ENCODE data around the gene DLGAP4.
A peak's percentile ranks its signal among the peaks of the same experiment; 100 is the strongest.
"Not testable (repeated sequence)": the region's sequence is repeated elsewhere in the genome, so short reads cannot be mapped to it uniquely, and the experiment has no call there.

DLGAP4 gene

GRCh38 chr20:36519944-36520343, 213.8 kb downstream of the DLGAP4 start:
- no peaks in the 10 kb centered on the region for H3K27me3 ChIP-seq (ENCODE audit: control insufficient read depth in 2 of 2, insufficient read depth in 2 of 2, low read length in 2 of 2)
- no peak overlapping the region for H3K27ac ChIP-seq (ENCODE audit: low read depth in 2 of 2, low read length in 2 of 2)
- H3K4me3 ChIP-seq (ENCODE audit: low read length in 2 of 2): no peak overlapping the region
- H3K9ac ChIP-seq (ENCODE audit: low read depth in 1 of 2, low read length in 2 of 2): no peak overlapping the region
- H3K36me3 ChIP-seq (ENCODE audit: control insufficient read depth in 2 of 2, insufficient read depth in 2 of 2, low read length in 2 of 2): peaks cover 14 to 19% of the 10 kb centered on the region in 2 donors
- H3K4me1 ChIP-seq (ENCODE audit: control insufficient read depth in 2 of 2, insufficient read depth in 2 of 2, low read length in 2 of 2): no peaks in the 10 kb centered on the region
- H3K9me3 ChIP-seq (ENCODE audit: control insufficient read depth in 2 of 2, low read length in 2 of 2): no peaks in the 10 kb centered on the region

- peaks cover 22 to 29% of the 10 kb centered on the region in 2 donors for H3K36me3 ChIP-seq (ENCODE audit: control insufficient read depth in 2 of 2, insufficient read depth in 2 of 2, low read length in 2 of 2)
- no peak overlapping the region for H3K27ac ChIP-seq (ENCODE audit: low read depth in 2 of 2, low read length in 2 of 2)
Measured at GRCh38 chr20:36521526-36521925, 215.4 kb downstream of the DLGAP4 start.

DNA sequence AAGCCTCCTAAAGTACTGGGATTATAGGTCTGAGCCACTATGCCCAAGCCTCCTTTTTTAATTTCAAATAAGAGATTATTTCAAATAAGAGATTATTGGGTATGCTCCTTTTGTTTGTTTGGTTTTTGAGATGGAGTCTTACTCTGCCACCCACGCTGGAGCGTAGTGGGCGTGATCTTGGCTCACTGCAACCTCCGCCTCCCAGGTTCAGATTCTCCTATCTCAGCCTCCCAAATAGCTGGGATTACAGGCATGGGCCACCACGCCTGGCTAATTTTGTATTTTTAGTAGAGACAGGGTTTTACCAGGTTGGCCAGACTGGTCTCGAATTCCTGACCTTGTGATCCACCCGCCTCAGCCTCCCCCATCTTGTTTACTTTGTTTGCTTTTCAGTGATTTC, 216.3 kb downstream of the DLGAP4 start:
- peaks cover 30 to 38% of the 10 kb centered on the region in 2 donors for H3K36me3 ChIP-seq (ENCODE audit: control insufficient read depth in 2 of 2, insufficient read depth in 2 of 2, low read length in 2 of 2)
- H3K27ac ChIP-seq (ENCODE audit: low read depth in 2 of 2, low read length in 2 of 2): not testable (repeated sequence)

More at GRCh38 chr20:36521526-36521925, 215.4 kb downstream of the DLGAP4 start:
- no peak overlapping the region for H3K4me3 ChIP-seq (ENCODE audit: low read length in 2 of 2)
- no peaks in the 10 kb centered on the region for H3K9me3 ChIP-seq (ENCODE audit: control insufficient read depth in 2 of 2, low read length in 2 of 2)
- no peaks in the 10 kb centered on the region for H3K4me1 ChIP-seq (ENCODE audit: control insufficient read depth in 2 of 2, insufficient read depth in 2 of 2, low read length in 2 of 2)
- no peak overlapping the region for H3K9ac ChIP-seq (ENCODE audit: low read depth in 1 of 2, low read length in 2 of 2)
- no peaks in the 10 kb centered on the region for H3K27me3 ChIP-seq (ENCODE audit: control insufficient read depth in 2 of 2, insufficient read depth in 2 of 2, low read length in 2 of 2)

GRCh38 chr20:36523341-36523740, 217.2 kb downstream of the DLGAP4 start:
- peaks cover 30 to 35% of the 10 kb centered on the region in 2 donors for H3K36me3 ChIP-seq (ENCODE audit: control insufficient read depth in 2 of 2, insufficient read depth in 2 of 2, low read length in 2 of 2)
- no peaks in the 10 kb centered on the region for H3K27me3 ChIP-seq (ENCODE audit: control insufficient read depth in 2 of 2, insufficient read depth in 2 of 2, low read length in 2 of 2)
- H3K4me1 ChIP-seq (ENCODE audit: control insufficient read depth in 2 of 2, insufficient read depth in 2 of 2, low read length in 2 of 2): no peaks in the 10 kb centered on the region

More for the DNA sequence above, 216.3 kb downstream of the DLGAP4 start:
- H3K9ac ChIP-seq (ENCODE audit: low read depth in 1 of 2, low read length in 2 of 2); H3K4me3 ChIP-seq (ENCODE audit: low read length in 2 of 2); H3K27me3 ChIP-seq (ENCODE audit: control insufficient read depth in 2 of 2, insufficient read depth in 2 of 2, low read length in 2 of 2); H3K9me3 ChIP-seq (ENCODE audit: control insufficient read depth in 2 of 2, low read length in 2 of 2); H3K4me1 ChIP-seq (ENCODE audit: control insufficient read depth in 2 of 2, insufficient read depth in 2 of 2, low read length in 2 of 2): not testable (repeated sequence)

DNA sequence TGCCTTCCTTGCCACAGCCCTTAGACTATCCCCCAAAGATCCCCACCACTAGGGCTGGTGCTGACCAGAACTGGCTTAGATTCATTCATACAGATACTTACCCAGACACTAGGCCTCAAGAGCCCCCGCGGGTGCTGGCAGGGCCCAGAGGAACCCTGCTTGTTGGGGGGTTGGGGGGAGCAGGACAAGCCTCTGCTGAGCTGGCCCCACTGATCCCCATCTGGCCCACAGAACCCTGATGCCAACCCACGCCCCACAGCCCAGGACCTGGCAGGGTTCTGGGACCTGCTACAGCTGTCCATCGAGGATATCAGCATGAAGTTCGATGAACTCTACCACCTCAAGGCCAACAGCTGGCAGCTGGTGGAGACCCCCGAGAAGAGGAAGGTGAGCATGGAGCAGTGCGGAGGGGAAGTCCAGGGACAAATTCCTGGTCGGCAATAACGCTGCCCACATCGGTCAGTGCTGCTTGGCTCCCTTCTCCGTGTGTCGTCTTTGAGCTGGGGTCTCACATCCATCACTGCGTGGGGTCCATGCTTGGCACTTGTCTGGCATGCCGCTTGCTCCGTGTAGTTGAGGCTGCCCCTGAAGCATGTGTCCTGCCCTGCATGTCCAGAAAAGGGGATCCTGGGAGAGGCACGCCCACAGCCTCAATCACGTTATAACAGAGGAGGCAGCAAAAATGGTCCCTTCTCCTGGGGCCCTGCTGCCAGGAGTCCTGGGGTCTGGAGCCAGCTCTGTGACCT, 219.7 kb downstream of the DLGAP4 start:
- H3K9ac ChIP-seq (ENCODE audit: low read depth in 1 of 2, low read length in 2 of 2): no peak overlapping the region
- no peak overlapping the region for H3K27ac ChIP-seq (ENCODE audit: low read depth in 2 of 2, low read length in 2 of 2)
- H3K36me3 ChIP-seq (ENCODE audit: control insufficient read depth in 2 of 2, insufficient read depth in 2 of 2, low read length in 2 of 2): peaks cover 30 to 35% of the 10 kb centered on the region in 2 donors
- no peaks in the 10 kb centered on the region for H3K9me3 ChIP-seq (ENCODE audit: control insufficient read depth in 2 of 2, low read length in 2 of 2)
- no peaks in the 10 kb centered on the region for H3K4me1 ChIP-seq (ENCODE audit: control insufficient read depth in 2 of 2, insufficient read depth in 2 of 2, low read length in 2 of 2)
- no peak overlapping the region for H3K4me3 ChIP-seq (ENCODE audit: low read length in 2 of 2)
- no peaks in the 10 kb centered on the region for H3K27me3 ChIP-seq (ENCODE audit: control insufficient read depth in 2 of 2, insufficient read depth in 2 of 2, low read length in 2 of 2)

More at GRCh38 chr20:36523341-36523740, 217.2 kb downstream of the DLGAP4 start:
- Histone ChIP-seq H3K4me3 (ENCODE audit: low read length in 2 of 2) (no peak overlapping the region), H3K9ac (ENCODE audit: low read depth in 1 of 2, low read length in 2 of 2) (no peak overlapping the region), H3K27ac (ENCODE audit: low read depth in 2 of 2, low read length in 2 of 2) (no peak overlapping the region), H3K9me3 (ENCODE audit: control insufficient read depth in 2 of 2, low read length in 2 of 2) (no peaks in the 10 kb centered on the region)

DNA sequence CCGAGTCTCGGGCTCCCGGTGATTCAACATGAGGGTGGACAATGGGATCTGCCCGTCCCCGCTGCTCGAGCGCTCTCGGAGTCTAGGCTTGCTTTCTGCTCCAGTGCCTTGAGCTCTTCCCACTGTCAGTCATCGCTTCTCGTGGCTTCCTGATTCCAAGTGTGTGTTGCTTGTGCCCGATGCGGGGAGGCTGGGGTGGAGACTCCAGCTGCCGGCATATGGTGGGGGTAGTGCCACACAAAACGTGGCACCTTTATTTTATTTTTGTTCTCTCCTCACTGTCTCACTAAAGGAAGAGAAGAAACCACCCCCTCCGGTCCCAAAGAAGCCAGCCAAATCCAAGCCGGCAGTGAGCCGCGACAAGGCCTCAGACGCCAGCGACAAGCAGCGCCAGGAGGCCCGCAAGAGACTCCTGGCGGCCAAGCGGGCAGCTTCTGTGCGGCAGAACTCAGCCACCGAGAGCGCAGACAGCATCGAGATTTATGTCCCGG, 220.4 kb downstream of the DLGAP4 start:
- Histone ChIP-seq H3K36me3 (ENCODE audit: control insufficient read depth in 2 of 2, insufficient read depth in 2 of 2, low read length in 2 of 2) (peaks cover 30 to 32% of the 10 kb centered on the region in 2 donors), H3K9me3 (ENCODE audit: control insufficient read depth in 2 of 2, low read length in 2 of 2) (no peaks in the 10 kb centered on the region), H3K27ac (ENCODE audit: low read depth in 2 of 2, low read length in 2 of 2) (no peak overlapping the region), H3K4me1 (ENCODE audit: control insufficient read depth in 2 of 2, insufficient read depth in 2 of 2, low read length in 2 of 2) (no peaks in the 10 kb centered on the region), H3K9ac (ENCODE audit: low read depth in 1 of 2, low read length in 2 of 2) (no peak overlapping the region), H3K27me3 (ENCODE audit: control insufficient read depth in 2 of 2, insufficient read depth in 2 of 2, low read length in 2 of 2) (no peaks in the 10 kb centered on the region), H3K4me3 (ENCODE audit: low read length in 2 of 2) (no peak overlapping the region)

DNA sequence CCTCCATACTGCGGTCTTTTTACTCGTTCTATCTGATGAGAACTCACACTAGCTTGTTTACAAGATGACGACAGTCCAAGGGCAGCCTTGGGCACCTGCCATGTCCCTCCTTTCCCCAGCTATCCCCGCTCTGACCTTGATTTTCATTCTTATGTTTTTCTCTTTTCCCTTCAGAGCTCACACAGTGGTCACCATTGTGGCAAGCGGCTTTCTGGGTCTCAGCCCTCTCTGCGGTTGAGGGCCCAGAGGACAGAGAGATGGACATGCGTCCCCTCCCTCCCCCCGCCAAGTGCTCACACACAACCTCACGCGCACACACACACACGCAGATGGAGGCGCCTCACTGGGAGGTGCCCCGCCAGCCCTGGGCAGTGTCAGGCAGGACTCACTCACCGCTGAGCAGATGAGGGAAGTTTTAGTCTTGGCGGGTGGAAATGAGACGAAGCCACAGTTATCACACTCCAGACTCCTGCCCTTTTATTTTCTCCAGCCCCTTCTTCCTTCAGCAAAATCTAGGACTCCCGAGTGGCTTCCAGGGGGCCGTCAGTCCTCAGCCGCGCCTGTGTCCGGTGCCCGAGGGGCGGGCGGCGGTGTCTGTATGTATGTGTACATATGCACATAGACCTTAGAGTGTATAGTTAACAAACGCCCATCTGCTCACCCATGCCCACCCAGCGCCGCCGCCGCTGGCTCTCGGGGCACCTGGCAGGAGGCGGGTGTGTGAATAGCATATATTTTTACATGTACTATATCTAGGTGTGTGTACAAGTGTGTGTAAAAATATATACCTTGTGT, 221.4 kb downstream of the DLGAP4 start:
- H3K36me3 ChIP-seq (ENCODE audit: control insufficient read depth in 2 of 2, insufficient read depth in 2 of 2, low read length in 2 of 2): peaks cover 25 to 30% of the 10 kb centered on the region in 2 donors
- H3K4me3 ChIP-seq (ENCODE audit: low read length in 2 of 2): no peak overlapping the region
- peak overlapping the region in 1 of 2 donors; percentile 43 for H3K27ac ChIP-seq (ENCODE audit: low read depth in 2 of 2, low read length in 2 of 2)
- no peaks in the 10 kb centered on the region for H3K9me3 ChIP-seq (ENCODE audit: control insufficient read depth in 2 of 2, low read length in 2 of 2)
- H3K9ac ChIP-seq (ENCODE audit: low read depth in 1 of 2, low read length in 2 of 2): no peak overlapping the region
- H3K27me3 ChIP-seq (ENCODE audit: control insufficient read depth in 2 of 2, insufficient read depth in 2 of 2, low read length in 2 of 2): no peaks in the 10 kb centered on the region
- no peaks in the 10 kb centered on the region for H3K4me1 ChIP-seq (ENCODE audit: control insufficient read depth in 2 of 2, insufficient read depth in 2 of 2, low read length in 2 of 2)

DNA sequence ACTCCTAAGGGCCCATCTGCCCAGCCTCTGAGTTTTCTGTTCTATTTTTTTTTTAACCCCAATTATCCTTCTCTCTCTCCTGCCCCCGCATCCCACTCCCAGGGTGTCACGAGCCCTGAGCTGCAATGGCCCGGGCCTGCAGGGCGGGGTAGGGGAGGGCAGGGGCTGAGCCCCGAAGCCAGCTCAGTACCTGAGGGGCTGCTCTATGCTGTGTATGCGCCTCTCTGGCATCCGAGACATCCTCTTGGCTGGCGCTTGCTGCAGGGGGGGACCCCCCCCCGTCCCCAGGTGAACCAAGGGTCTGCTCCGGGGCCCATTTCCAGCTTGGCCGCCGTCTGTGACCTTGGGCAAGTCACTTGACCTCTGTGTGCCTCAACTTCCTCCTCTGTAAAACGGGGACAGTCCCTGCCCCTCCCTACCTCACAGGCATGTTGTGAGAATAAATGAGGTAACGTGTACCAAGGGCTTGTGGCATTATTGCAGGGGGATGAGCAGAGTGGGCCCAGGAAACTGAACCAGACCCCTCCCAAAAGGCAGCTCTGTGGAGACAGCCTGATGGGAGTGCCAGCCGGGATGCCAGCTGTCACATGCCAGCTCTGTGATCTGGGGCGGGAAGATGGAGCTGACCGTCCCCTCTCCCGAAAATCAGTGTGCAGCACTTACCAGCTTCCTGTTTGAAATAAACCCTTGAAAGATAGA, 222.2 kb downstream of the DLGAP4 start:
- Histone ChIP-seq H3K9me3 (ENCODE audit: control insufficient read depth in 2 of 2, low read length in 2 of 2) (no peaks in the 10 kb centered on the region), H3K27ac (ENCODE audit: low read depth in 2 of 2, low read length in 2 of 2) (no peak overlapping the region), H3K4me3 (ENCODE audit: low read length in 2 of 2) (no peak overlapping the region), H3K27me3 (ENCODE audit: control insufficient read depth in 2 of 2, insufficient read depth in 2 of 2, low read length in 2 of 2) (no peaks in the 10 kb centered on the region), H3K4me1 (ENCODE audit: control insufficient read depth in 2 of 2, insufficient read depth in 2 of 2, low read length in 2 of 2) (no peaks in the 10 kb centered on the region), H3K36me3 (ENCODE audit: control insufficient read depth in 2 of 2, insufficient read depth in 2 of 2, low read length in 2 of 2) (peaks cover 25 to 30% of the 10 kb centered on the region in 2 donors), H3K9ac (ENCODE audit: low read depth in 1 of 2, low read length in 2 of 2) (no peak overlapping the region)

- Histone ChIP-seq H3K27me3 (ENCODE audit: control insufficient read depth in 2 of 2, insufficient read depth in 2 of 2, low read length in 2 of 2) (no peaks in the 10 kb centered on the region), H3K4me3 (ENCODE audit: low read length in 2 of 2) (no peak overlapping the region), H3K36me3 (ENCODE audit: control insufficient read depth in 2 of 2, insufficient read depth in 2 of 2, low read length in 2 of 2) (peaks cover 24 to 28% of the 10 kb centered on the region in 2 donors), H3K9ac (ENCODE audit: low read depth in 1 of 2, low read length in 2 of 2) (no peak overlapping the region), H3K27ac (ENCODE audit: low read depth in 2 of 2, low read length in 2 of 2) (no peak overlapping the region), H3K4me1 (ENCODE audit: control insufficient read depth in 2 of 2, insufficient read depth in 2 of 2, low read length in 2 of 2) (no peaks in the 10 kb centered on the region), H3K9me3 (ENCODE audit: control insufficient read depth in 2 of 2, low read length in 2 of 2) (no peaks in the 10 kb centered on the region)
Measured at GRCh38 chr20:36528875-36529417, 222.8 kb downstream of the DLGAP4 start.

All from mucosa of rectum (tissue), 2 donors.